Ishikawa (cell line): ENCODE measurements around the gene MBLAC1.

Experiments used
- CEBPB ChIP-seq: IDR thresholded peaks from 2 replicates; pipeline ENCODE4 v1.6.1; 2012
- CREB1 ChIP-seq: IDR thresholded peaks from 2 replicates; pipeline ENCODE4 v1.6.1; 2012; ENCODE audit warnings: low read depth
- EP300 ChIP-seq: IDR thresholded peaks from 2 replicates; pipeline ENCODE4 v1.6.1; 2012; ENCODE audit warnings: borderline replicate concordance
- NFIC ChIP-seq: IDR thresholded peaks from 2 replicates; pipeline ENCODE4 v1.6.1; 2012
- TAF1 ChIP-seq: IDR thresholded peaks from 2 replicates; pipeline ENCODE4 v1.6.1; 2012; ENCODE audit warnings: low read depth, mild to moderate bottlenecking
- TEAD4 ChIP-seq: IDR thresholded peaks from 2 replicates; pipeline ENCODE4 v1.6.1; 2012
- YY1 ChIP-seq: IDR thresholded peaks from 2 replicates; pipeline ENCODE4 v1.6.1; 2012; ENCODE audit warnings: low read depth

GRCh38 chr7:100163006-100163531 lies 36.3 kb downstream of the MBLAC1 start:
- TF ChIP-seq TAF1 (no peak), NFIC (no peak), YY1 (no peak), EP300 (no peak), CEBPB (no peak), CREB1 (no peak), TEAD4 (no peak)
